NB4 (cell line): Measurements from ENCODE around the gene KMT2B.

Source experiments
- CTCF ChIP-seq: IDR thresholded peaks from one replicate; pipeline ENCODE4 v1.5.1; 2012; ENCODE audit warnings: low read depth, low read length
- MAX ChIP-seq: IDR thresholded peaks from 2 replicates; pipeline ENCODE4 v1.6.1; 2011; ENCODE audit warnings: low read depth, low read length
- POLR2A ChIP-seq: IDR thresholded peaks from 2 replicates; pipeline ENCODE4 v1.6.1; 2011; ENCODE audit warnings: mild to moderate bottlenecking; ENCODE audit not compliant: insufficient read length; ENCODE audit errors: extremely low read depth

- TF ChIP-seq CTCF (no peak), POLR2A (no peak), MAX (no peak)
These were observed 2.3 kb downstream of the KMT2B start for GRCh38 chr19:35720163-35720524.
